NCI-H1930 (cell line): ENCODE results near the gene DLG2.

ENCODE experiments used
- DNase-seq, 2 experiments: peaks; one replicate each; lab custom pipeline; 2025; lab: John Stamatoyannopoulos, UW

Gene DLG2

GRCh38 chr11:83998921-83999320 is 1628.2 kb downstream of the DLG2 start:
- no peak for DNase-seq

GRCh38 chr11:83990160-83990733 is 1636.9 kb downstream of the DLG2 start:
- no peak for DNase-seq

GRCh38 chr11:83982825-83983224 is 1644.3 kb downstream of the DLG2 start:
- no peak for DNase-seq

GRCh38 chr11:83979593-83979992 is 1647.6 kb downstream of the DLG2 start:
- no peak for DNase-seq

GRCh38 chr11:83978942-83979341 is 1648.2 kb downstream of the DLG2 start:
- no peak for DNase-seq

GRCh38 chr11:83976086-83976485 is 1651.1 kb downstream of the DLG2 start:
- no peak for DNase-seq

GRCh38 chr11:83972536-83972935 is 1654.6 kb downstream of the DLG2 start:
- DNase-seq: no peak

GRCh38 chr11:83971063-83971462 is 1656.1 kb downstream of the DLG2 start:
- no peak for DNase-seq

GRCh38 chr11:83970061-83970671 is 1657.0 kb downstream of the DLG2 start:
- no peak for DNase-seq

- no peak for DNase-seq
Observed at GRCh38 chr11:83957038-83957900, 1669.9 kb downstream of the DLG2 start.

GRCh38 chr11:83956119-83956697 is 1670.9 kb downstream of the DLG2 start:
- DNase-seq: no peak

- DNase-seq: no peak
Observed at GRCh38 chr11:83954780-83955179, 1672.4 kb downstream of the DLG2 start.

GRCh38 chr11:83951521-83951920 is 1675.6 kb downstream of the DLG2 start:
- DNase-seq: no peak

- no peak for DNase-seq
Observed at GRCh38 chr11:83948200-83948599, 1678.9 kb downstream of the DLG2 start.

GRCh38 chr11:83945976-83946375 is 1681.2 kb downstream of the DLG2 start:
- no peak for DNase-seq

GRCh38 chr11:83941050-83941449 is 1686.1 kb downstream of the DLG2 start:
- DNase-seq: no peak

- DNase-seq: no peak
Observed at GRCh38 chr11:83938148-83938547, 1689.0 kb downstream of the DLG2 start.

GRCh38 chr11:83933008-83933407 is 1694.1 kb downstream of the DLG2 start:
- no peak for DNase-seq

GRCh38 chr11:83927422-83927821 is 1699.7 kb downstream of the DLG2 start:
- no peak for DNase-seq

GRCh38 chr11:83924795-83925542 is 1702.2 kb downstream of the DLG2 start:
- no peak for DNase-seq

- no peak for DNase-seq
Observed at GRCh38 chr11:83923961-83924360, 1703.2 kb downstream of the DLG2 start.

- DNase-seq: no peak
Observed at GRCh38 chr11:83922953-83923352, 1704.2 kb downstream of the DLG2 start.
